Fibroblast of lung (primary cell): ENCODE results near the gene CAMTA1.

ENCODE experiments used
- EZH2 ChIP-seq: IDR thresholded peaks from 2 replicates; pipeline ENCODE4 v1.5.1; 2012; ENCODE audit warnings: low read length, control low read depth, mild to moderate bottlenecking; ENCODE audit errors: missing control alignments
- TF ChIP-seq, protein P1 (sequence below), 2 donors: IDR thresholded peaks in 1 of 2; conservative IDR thresholded peaks in 1 of 2; 1 replicate in 1 of 2; 2 replicates in 1 of 2; pipeline ENCODE4 v1.5.1; 2011 to 2012; ENCODE audit warnings: low read length in 2 of 2, control low read depth in 1 of 2, inconsistent platforms in 1 of 2, low read depth in 1 of 2, mild to moderate bottlenecking in 1 of 2

DNA sequence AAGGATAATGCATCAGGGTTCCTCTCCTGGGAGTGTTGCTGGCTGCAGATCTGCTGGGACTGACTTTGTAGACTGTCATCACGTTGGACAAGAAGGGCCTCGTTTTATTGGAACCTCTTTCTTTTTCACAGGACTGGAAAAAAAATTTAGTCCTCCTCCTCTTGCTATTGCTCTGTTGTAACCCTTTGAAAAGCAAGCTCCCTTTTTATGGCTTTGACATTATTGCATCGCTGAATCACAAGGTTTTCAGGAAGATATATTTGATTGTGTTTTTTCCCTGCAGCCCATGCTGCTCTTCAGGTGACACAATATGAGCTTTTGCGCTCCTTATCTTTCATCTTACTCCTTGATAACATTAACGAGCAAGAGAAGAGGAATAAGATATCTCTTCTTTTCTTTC is 290.9 kb downstream of the CAMTA1 start:
- TF ChIP-seq, protein P1, sequence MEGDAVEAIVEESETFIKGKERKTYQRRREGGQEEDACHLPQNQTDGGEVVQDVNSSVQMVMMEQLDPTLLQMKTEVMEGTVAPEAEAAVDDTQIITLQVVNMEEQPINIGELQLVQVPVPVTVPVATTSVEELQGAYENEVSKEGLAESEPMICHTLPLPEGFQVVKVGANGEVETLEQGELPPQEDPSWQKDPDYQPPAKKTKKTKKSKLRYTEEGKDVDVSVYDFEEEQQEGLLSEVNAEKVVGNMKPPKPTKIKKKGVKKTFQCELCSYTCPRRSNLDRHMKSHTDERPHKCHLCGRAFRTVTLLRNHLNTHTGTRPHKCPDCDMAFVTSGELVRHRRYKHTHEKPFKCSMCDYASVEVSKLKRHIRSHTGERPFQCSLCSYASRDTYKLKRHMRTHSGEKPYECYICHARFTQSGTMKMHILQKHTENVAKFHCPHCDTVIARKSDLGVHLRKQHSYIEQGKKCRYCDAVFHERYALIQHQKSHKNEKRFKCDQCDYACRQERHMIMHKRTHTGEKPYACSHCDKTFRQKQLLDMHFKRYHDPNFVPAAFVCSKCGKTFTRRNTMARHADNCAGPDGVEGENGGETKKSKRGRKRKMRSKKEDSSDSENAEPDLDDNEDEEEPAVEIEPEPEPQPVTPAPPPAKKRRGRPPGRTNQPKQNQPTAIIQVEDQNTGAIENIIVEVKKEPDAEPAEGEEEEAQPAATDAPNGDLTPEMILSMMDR (conservative IDR thresholded peaks at IDR 0.05 in 1 of 2, IDR thresholded peaks at IDR 0.05 in 1 of 2; ENCODE audit: low read depth in 1 of 2, low read length in 2 of 2) = no peak
- TF ChIP-seq EZH2 = no peak
